GM23248 (cell line): ENCODE results near the gene SLC9A9. TPM values are rescaled to one million over a fixed set of nuclear protein-coding genes. Genes with fewer than 3 reads are reported as not detected.

ENCODE experiments used
- DNase-seq: peaks from one replicate; pipeline ENCODE4 v3.0.0-alpha.2; 2015
- H2AFZ ChIP-seq: fragments of 200-600 bp; sonication (generic); 2 replicates; pipeline ENCODE4 v1.6.1; 2016; ENCODE audit warnings: antibody characterized with exemption
- H3F3A ChIP-seq: fragments of 200-600 bp; sonication (generic); 2 replicates; pipeline ENCODE4 v1.6.1; 2016; ENCODE audit warnings: mild to moderate bottlenecking, antibody characterized with exemption, mixed run types; ENCODE audit not compliant: insufficient read depth
- H3K27ac ChIP-seq: fragments of 200-600 bp; sonication (generic); 2 replicates; pipeline ENCODE4 v1.5.1; 2016; ENCODE audit warnings: mild to moderate bottlenecking
- H3K27me3 ChIP-seq: fragments of 200-600 bp; sonication (generic); replicated peaks from 2 replicates; pipeline ENCODE4 v1.6.1; 2016; ENCODE audit warnings: mild to moderate bottlenecking; ENCODE audit not compliant: insufficient read depth
- H3K36me3 ChIP-seq: fragments of 200-600 bp; sonication (generic); 2 replicates; pipeline ENCODE4 v1.6.1; 2016; ENCODE audit warnings: low read depth, mild to moderate bottlenecking
- H3K4me1 ChIP-seq: fragments of 200-600 bp; sonication (generic); 2 replicates; pipeline ENCODE4 v1.6.1; 2016; ENCODE audit warnings: mild to moderate bottlenecking; ENCODE audit not compliant: insufficient read depth
- H3K4me2 ChIP-seq: fragments of 200-600 bp; sonication (generic); one replicate; pipeline ENCODE4 v1.6.1; 2016; ENCODE audit warnings: mild to moderate bottlenecking; ENCODE audit not compliant: unreplicated experiment
- H3K4me3 ChIP-seq: fragments of 200-600 bp; sonication (generic); 2 replicates; pipeline ENCODE4 v1.5.1; 2016; ENCODE audit warnings: mild to moderate bottlenecking
- H3K79me2 ChIP-seq: fragments of 200-600 bp; sonication (generic); 2 replicates; pipeline ENCODE4 v1.6.1; 2016; ENCODE audit warnings: mild to moderate bottlenecking; ENCODE audit not compliant: insufficient read depth
- H3K9ac ChIP-seq: fragments of 200-600 bp; sonication (generic); 2 replicates; pipeline ENCODE4 v1.6.1; 2016; ENCODE audit warnings: mild to moderate bottlenecking
- H3K9me2 ChIP-seq: fragments of 200-600 bp; sonication (generic); 2 replicates; pipeline ENCODE4 v1.6.1; 2016; ENCODE audit warnings: mixed run types, mild to moderate bottlenecking, moderate library complexity; ENCODE audit not compliant: insufficient read depth
- H3K9me3 ChIP-seq: fragments of 200-600 bp; sonication (generic); one replicate; pipeline ENCODE4 v1.6.1; 2017; ENCODE audit warnings: low read depth
- H4K20me1 ChIP-seq: fragments of 200-600 bp; sonication (generic); 2 replicates; pipeline ENCODE4 v1.6.0; 2016; ENCODE audit not compliant: insufficient read depth
- EZH2 ChIP-seq: fragments of 200-600 bp; sonication (generic); IDR thresholded peaks from 2 replicates; pipeline ENCODE4 v1.6.1; 2018; ENCODE audit warnings: antibody characterized with exemption, mild to moderate bottlenecking; ENCODE audit not compliant: insufficient read depth, poor library complexity, severe bottlenecking
- EZH2phosphoT487 ChIP-seq: fragments of 200-600 bp; sonication (generic); IDR thresholded peaks from 2 replicates; pipeline ENCODE4 v1.6.1; 2018; ENCODE audit warnings: antibody characterized with exemption, moderate library complexity, mild to moderate bottlenecking, low read depth; ENCODE audit not compliant: insufficient read depth
- WGBS, 2 experiments: methylation state at CpG; one replicate each; pipeline ENCODE4 v1.1.6; 2015 to 2017; ENCODE audit warnings: low lambda C conversion rate in 2 of 2, low coverage in 1 of 2; ENCODE audit errors: missing lambda C conversion rate in 2 of 2; 5-methylcytosine and 5-hydroxymethylcytosine counted together
- in situ Hi-C: fragments of 300-500 bp; cut with MboI; formaldehyde crosslinking; loops from 2 replicates; pipeline ENCODE4 v1.15.0; 2020
- polyA plus RNA-seq: library from polyadenylated mRNA; unstranded; fragments of >200 nt; fragmentation: Nextera tagmentation; extraction: Ambion mirVana; gene quantifications from 2 replicates; pipeline ENCODE4 v1.2.1, GENCODE V29; 2016
- total RNA-seq: library from RNA; depleted of rRNA; stranded (reverse); fragments of >200 nt; shearing (Covaris generic); gene quantifications from 2 replicates; pipeline ENCODE4 v1.2.3, GENCODE V29; 2014

SLC9A9 gene
- total and polyA plus RNA-seq, 2 experiments from 2014 or later: 2.8 to 3.2 TPM

GRCh38 chr3:143629726-143630125 lies 218.5 kb downstream of the SLC9A9 start:
- Histone ChIP-seq H3K9me2 (no peaks in the 10 kb centered on the region), H2AFZ (no peak overlapping the region), H3F3A (no peaks in the 10 kb centered on the region), H3K9me3 (no peaks in the 10 kb centered on the region), H3K9ac (no peak overlapping the region), H3K36me3 (no peaks in the 10 kb centered on the region), H3K4me2 (no peak overlapping the region), H3K4me3 (no peak overlapping the region), H3K27me3 (no peaks in the 10 kb centered on the region), H3K4me1 (no peaks in the 10 kb centered on the region), H3K27ac (no peak overlapping the region), H4K20me1 (no peaks in the 10 kb centered on the region), H3K79me2 (no peaks in the 10 kb centered on the region)
- no peak for DNase-seq
- in situ Hi-C loops: no loop called here
- no peak for TF ChIP-seq EZH2
- TF ChIP-seq EZH2phosphoT487: no peak

- WGBS, 2 experiments: 58 to 62% methylated on average over 3 of the region's 3 CpGs
Observed at GRCh38 chr3:143628971-143629370, 219.3 kb downstream of the SLC9A9 start.

GRCh38 chr3:143627336-143627735 lies 220.9 kb downstream of the SLC9A9 start:
- H3K4me2 ChIP-seq: no peak overlapping the region
- H3F3A ChIP-seq: no peaks in the 10 kb centered on the region
- no peaks in the 10 kb centered on the region for H3K4me1 ChIP-seq
- TF ChIP-seq EZH2phosphoT487: no peak
- TF ChIP-seq EZH2: no peak
- no peaks in the 10 kb centered on the region for H4K20me1 ChIP-seq
- WGBS, 2 experiments: 86 to 89% methylated on average over 5 of the region's 5 CpGs
- no peaks in the 10 kb centered on the region for H3K36me3 ChIP-seq
- DNase-seq: peak; percentile 56
- no peaks in the 10 kb centered on the region for H3K27me3 ChIP-seq
- H3K9me2 ChIP-seq: no peaks in the 10 kb centered on the region
- H3K9ac ChIP-seq: no peak overlapping the region
- H3K79me2 ChIP-seq: no peaks in the 10 kb centered on the region
- H2AFZ ChIP-seq: no peak overlapping the region
- H3K4me3 ChIP-seq: no peak overlapping the region
- in situ Hi-C loops: no loop called here
- H3K27ac ChIP-seq: no peak overlapping the region
- H3K9me3 ChIP-seq: no peaks in the 10 kb centered on the region

More at GRCh38 chr3:143628971-143629370, 219.3 kb downstream of the SLC9A9 start:
- no peaks in the 10 kb centered on the region for H3K27me3 ChIP-seq
- no peak for TF ChIP-seq EZH2phosphoT487
- TF ChIP-seq EZH2: no peak
- no peaks in the 10 kb centered on the region for H3K4me1 ChIP-seq
- H3K36me3 ChIP-seq: no peaks in the 10 kb centered on the region
- no peak for DNase-seq
- H3K4me2 ChIP-seq: no peak overlapping the region
- no peak overlapping the region for H3K27ac ChIP-seq
- no peaks in the 10 kb centered on the region for H3K9me2 ChIP-seq
- no peaks in the 10 kb centered on the region for H3K9me3 ChIP-seq
- H4K20me1 ChIP-seq: no peaks in the 10 kb centered on the region
- H3K9ac ChIP-seq: no peak overlapping the region
- H3F3A ChIP-seq: no peaks in the 10 kb centered on the region
- H3K4me3 ChIP-seq: no peak overlapping the region
- in situ Hi-C loops: no loop called here
- no peaks in the 10 kb centered on the region for H3K79me2 ChIP-seq
- no peak overlapping the region for H2AFZ ChIP-seq

GRCh38 chr3:143619231-143619630 lies 229.0 kb downstream of the SLC9A9 start:
- Histone ChIP-seq H3K4me1 (no peaks in the 10 kb centered on the region), H3K27me3 (no peaks in the 10 kb centered on the region), H3K79me2 (no peaks in the 10 kb centered on the region), H4K20me1 (no peaks in the 10 kb centered on the region), H3K9me3 (no peaks in the 10 kb centered on the region), H3K4me3 (no peak overlapping the region), H2AFZ (no peak overlapping the region), H3K9ac (no peak overlapping the region), H3K36me3 (no peaks in the 10 kb centered on the region), H3K4me2 (no peak overlapping the region), H3F3A (no peaks in the 10 kb centered on the region), H3K9me2 (no peaks in the 10 kb centered on the region), H3K27ac (no peak overlapping the region)
- WGBS, 2 experiments: 78 to 95% methylated on average over 4 of the region's 4 CpGs
- in situ Hi-C loops: no loop called here
- TF ChIP-seq EZH2phosphoT487 (no peak), EZH2 (no peak)
- no peak for DNase-seq

GRCh38 chr3:143617050-143617449 lies 231.2 kb downstream of the SLC9A9 start:
- WGBS, 2 experiments: 83 to 88% methylated on average over 2 of the region's 2 CpGs
- in situ Hi-C loops: no loop called here
- Histone ChIP-seq H3K36me3 (no peaks in the 10 kb centered on the region), H3F3A (no peaks in the 10 kb centered on the region), H3K4me1 (no peaks in the 10 kb centered on the region), H3K27me3 (no peaks in the 10 kb centered on the region), H3K4me2 (no peak overlapping the region), H3K79me2 (no peaks in the 10 kb centered on the region), H3K27ac (no peak overlapping the region), H4K20me1 (no peaks in the 10 kb centered on the region), H3K9me2 (no peaks in the 10 kb centered on the region), H3K9ac (no peak overlapping the region), H3K9me3 (no peaks in the 10 kb centered on the region), H2AFZ (no peak overlapping the region), H3K4me3 (no peak overlapping the region)
- no peak for DNase-seq
- TF ChIP-seq EZH2phosphoT487 (no peak), EZH2 (no peak)
